WTC11 (cell line): ENCODE results near the gene OR10G6. TPM values are rescaled to one million over a fixed set of nuclear protein-coding genes. Genes with fewer than 3 reads are reported as not detected.

ENCODE experiments used
- ATAC-seq: fragments of 200-7000 bp; cut with Tn5 transposase; 2 replicates; pipeline ENCODE4 v1.10.0; 2021; ENCODE audit warnings: mild to moderate bottlenecking, moderate library complexity
- CTCF ChIA-PET: fragments of 300-600 bp; sonication (Branson Sonifier 250); formaldehyde crosslinking; loops from one replicate; lab custom pipeline; 2021; ENCODE audit warnings: antibody characterized with exemption; lab: Charles Lee
- POLR2A ChIA-PET: fragments of 350-600 bp; sonication (Branson Sonifier 250); formaldehyde crosslinking; loops from one replicate; lab custom pipeline; 2021; ENCODE audit warnings: antibody characterized with exemption; lab: Charles Lee
- DNase-seq: peaks from one replicate; pipeline ENCODE4 v3.0.0; 2021; ENCODE audit warnings: low spot score
- H3K27ac Mint-ChIP-seq: 2 replicates; pipeline ENCODE4 v1.8.0; 2021; ENCODE audit warnings: mixed read lengths
- H3K27me3 Mint-ChIP-seq: 2 replicates; pipeline ENCODE4 v1.8.0; 2021; ENCODE audit warnings: low read depth, mild to moderate bottlenecking, moderate library complexity, mixed read lengths
- H3K36me3 Mint-ChIP-seq: 2 replicates; pipeline ENCODE4 v1.8.0; 2021; ENCODE audit warnings: mixed read lengths
- H3K4me1 Mint-ChIP-seq: 2 replicates; pipeline ENCODE4 v1.8.0; 2022; ENCODE audit warnings: mixed read lengths
- H3K4me3 Mint-ChIP-seq: 2 replicates; pipeline ENCODE4 v1.8.0; 2021; ENCODE audit warnings: mild to moderate bottlenecking, moderate library complexity, mixed read lengths
- H3K9me3 Mint-ChIP-seq: 2 replicates; pipeline ENCODE4 v1.8.0; 2021; ENCODE audit warnings: mixed read lengths
- ATF1 ChIP-seq: sonication (generic); formaldehyde crosslinking; IDR thresholded peaks from 2 replicates; pipeline ENCODE4 v1.8.1; 2023; ENCODE audit warnings: mild to moderate bottlenecking, moderate library complexity, missing genetic modification reagents
- CBFB ChIP-seq: sonication (generic); formaldehyde crosslinking; IDR thresholded peaks from 2 replicates; pipeline ENCODE4 v1.8.1; 2022; ENCODE audit warnings: mild to moderate bottlenecking, low read depth, missing genetic modification reagents
- CREM ChIP-seq: sonication (generic); formaldehyde crosslinking; IDR thresholded peaks from 2 replicates; pipeline ENCODE4 v1.8.1; 2022; ENCODE audit warnings: mild to moderate bottlenecking, missing genetic modification reagents, moderate library complexity
- ELF4 ChIP-seq: sonication (generic); formaldehyde crosslinking; IDR thresholded peaks from 2 replicates; pipeline ENCODE4 v1.8.1; 2022; ENCODE audit warnings: low read depth, mild to moderate bottlenecking, moderate library complexity, missing genetic modification reagents
- ESRRA ChIP-seq: sonication (generic); formaldehyde crosslinking; IDR thresholded peaks from 2 replicates; pipeline ENCODE4 v1.8.1; 2022; ENCODE audit warnings: mild to moderate bottlenecking, missing genetic modification reagents, borderline replicate concordance
- GABPB1 ChIP-seq: sonication (generic); formaldehyde crosslinking; IDR thresholded peaks from 2 replicates; pipeline ENCODE4 v1.8.1; 2023; ENCODE audit warnings: mild to moderate bottlenecking, missing genetic modification reagents
- HMGXB4 ChIP-seq: sonication (generic); formaldehyde crosslinking; IDR thresholded peaks from 2 replicates; pipeline ENCODE4 v1.8.1; 2023; ENCODE audit warnings: mild to moderate bottlenecking, moderate library complexity, missing genetic modification reagents
- IRF2 ChIP-seq: sonication (generic); formaldehyde crosslinking; IDR thresholded peaks from 2 replicates; pipeline ENCODE4 v1.8.0; 2022; ENCODE audit warnings: low read depth, missing genetic modification reagents, borderline replicate concordance
- KAT7 ChIP-seq: sonication (generic); formaldehyde crosslinking; IDR thresholded peaks from 2 replicates; pipeline ENCODE4 v1.8.1; 2023; ENCODE audit warnings: missing genetic modification reagents, mild to moderate bottlenecking, borderline replicate concordance
- NR3C1 ChIP-seq: sonication (generic); formaldehyde crosslinking; conservative IDR thresholded peaks from 2 replicates; pipeline ENCODE4 v1.8.1; 2023; ENCODE audit warnings: low read depth, mild to moderate bottlenecking, missing genetic modification reagents
- SMAD3 ChIP-seq: sonication (generic); formaldehyde crosslinking; IDR thresholded peaks from 2 replicates; pipeline ENCODE4 v1.8.0; 2022; ENCODE audit warnings: missing genetic modification reagents, mild to moderate bottlenecking, borderline replicate concordance
- TEAD4 ChIP-seq: sonication (generic); formaldehyde crosslinking; IDR thresholded peaks from 2 replicates; pipeline ENCODE4 v1.8.0; 2022; ENCODE audit warnings: mild to moderate bottlenecking, missing genetic modification reagents
- TP53 ChIP-seq: sonication (generic); formaldehyde crosslinking; IDR thresholded peaks from 2 replicates; pipeline ENCODE4 v1.8.1; 2023; ENCODE audit warnings: mild to moderate bottlenecking, missing genetic modification reagents
- ZNF263 ChIP-seq: sonication (generic); formaldehyde crosslinking; IDR thresholded peaks from 2 replicates; pipeline ENCODE4 v1.8.1; 2022; ENCODE audit warnings: low read depth, mild to moderate bottlenecking, moderate library complexity, missing genetic modification reagents
- ZNF416 ChIP-seq: fragments of 250-450 bp; sonication (Bioruptor Pico); IDR thresholded peaks from 2 replicates; pipeline ENCODE4 v1.9.0; 2021; ENCODE audit warnings: mild to moderate bottlenecking, inconsistent platforms
- ZNF423 ChIP-seq: fragments of 250-450 bp; sonication (Bioruptor Pico); IDR thresholded peaks from 2 replicates; pipeline ENCODE4 v2.1.2; 2022; ENCODE audit warnings: mild to moderate bottlenecking, moderate library complexity
- total RNA-seq: library from RNA; stranded (reverse); gene quantifications from 3 replicates; pipeline ENCODE4 v1.2.3, GENCODE V29; 2021
- TF ChIP-seq, protein P1 (sequence below): fragments of 250-450 bp; sonication (Bioruptor Pico); IDR thresholded peaks from 2 replicates; pipeline ENCODE4 v1.8.0; 2021; ENCODE audit warnings: mild to moderate bottlenecking
- TF ChIP-seq, protein P2 (sequence below): sonication (generic); formaldehyde crosslinking; IDR thresholded peaks from 2 replicates; pipeline ENCODE4 v1.8.1; 2022; ENCODE audit warnings: mild to moderate bottlenecking, missing genetic modification reagents, moderate library complexity, borderline replicate concordance
- TF ChIP-seq, protein P3 (sequence below): sonication (generic); formaldehyde crosslinking; IDR thresholded peaks from 2 replicates; pipeline ENCODE4 v1.8.0; 2023; ENCODE audit warnings: missing genetic modification reagents, mild to moderate bottlenecking, borderline replicate concordance
- TF ChIP-seq, protein P4 (sequence below): sonication (generic); formaldehyde crosslinking; IDR thresholded peaks from 2 replicates; pipeline ENCODE4 v1.8.0; 2023; ENCODE audit warnings: missing genetic modification reagents

The OR10G6 gene
- total RNA-seq, 1 experiment from 2014 or later: not detected

- H3K36me3 Mint-ChIP-seq: no peaks in the 10 kb centered on the region
- ATAC-seq: no peak
These were observed 48.5 kb upstream of the OR10G6 start for GRCh38 chr11:124043420-124043819.

GRCh38 chr11:124041254-124041653 is 46.3 kb upstream of the OR10G6 start, which contains the start of gene OR10G7:
OR10G7 (minus strand) TSS chr11:124041325; CDS start chr11:124039001, 2,324 bp downstream.
- Mint-ChIP-seq H3K4me1 (peaks cover 7% of the 10 kb centered on the region), H3K9me3 (no peaks in the 10 kb centered on the region), H3K4me3 (no peak within 1 kb of the TSS), H3K36me3 (no peaks in the 10 kb centered on the region), H3K27ac (no peak within 1 kb of the TSS), H3K27me3 (no peaks in the 10 kb centered on the region)
- peak; percentile 57 for ATAC-seq
- DNase-seq: no peak
- POLR2A ChIA-PET: no interaction called here
- CTCF ChIA-PET: interaction anchor here (1.0 kb wide), 1 partner anchor 30 kb away, joined by 4 read pairs; no protein-coding TSS in a partner anchor
- TF ChIP-seq TP53 (CRISPR knock-in tag): no peak
- TF ChIP-seq, protein P1, sequence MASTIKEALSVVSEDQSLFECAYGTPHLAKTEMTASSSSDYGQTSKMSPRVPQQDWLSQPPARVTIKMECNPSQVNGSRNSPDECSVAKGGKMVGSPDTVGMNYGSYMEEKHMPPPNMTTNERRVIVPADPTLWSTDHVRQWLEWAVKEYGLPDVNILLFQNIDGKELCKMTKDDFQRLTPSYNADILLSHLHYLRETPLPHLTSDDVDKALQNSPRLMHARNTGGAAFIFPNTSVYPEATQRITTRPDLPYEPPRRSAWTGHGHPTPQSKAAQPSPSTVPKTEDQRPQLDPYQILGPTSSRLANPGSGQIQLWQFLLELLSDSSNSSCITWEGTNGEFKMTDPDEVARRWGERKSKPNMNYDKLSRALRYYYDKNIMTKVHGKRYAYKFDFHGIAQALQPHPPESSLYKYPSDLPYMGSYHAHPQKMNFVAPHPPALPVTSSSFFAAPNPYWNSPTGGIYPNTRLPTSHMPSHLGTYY: no peak
- no peak for TF ChIP-seq CBFB
- TF ChIP-seq ATF1 (CRISPR knock-in tag): no peak
- no peak for TF ChIP-seq ESRRA (CRISPR knock-in tag)
- no peak for TF ChIP-seq ZNF263 (CRISPR knock-in tag)

More at GRCh38 chr11:124043420-124043819, 48.5 kb upstream of the OR10G6 start:
- ChIA-PET POLR2A (no interaction called here), CTCF (no interaction called here)
- TF ChIP-seq ZNF416 (CRISPR knock-in tag): no peak
- no peak for TF ChIP-seq SMAD3 (CRISPR knock-in tag)
- no peak for TF ChIP-seq ESRRA (CRISPR knock-in tag)
- no peak for TF ChIP-seq ZNF423 (CRISPR knock-in tag)
- no peak for TF ChIP-seq IRF2
- Mint-ChIP-seq H3K4me1 (peaks cover 7% of the 10 kb centered on the region), H3K4me3 (no peak overlapping the region), H3K27ac (no peak overlapping the region), H3K9me3 (no peaks in the 10 kb centered on the region), H3K27me3 (no peaks in the 10 kb centered on the region)
- no peak for DNase-seq

- Mint-ChIP-seq H3K27me3 (no peaks in the 10 kb centered on the region), H3K9me3 (no peaks in the 10 kb centered on the region), H3K27ac (no peak overlapping the region), H3K4me1 (peaks cover 7% of the 10 kb centered on the region), H3K4me3 (no peak overlapping the region), H3K36me3 (no peaks in the 10 kb centered on the region)
- CTCF ChIA-PET: interaction anchor here (1.2 kb wide), 1 partner anchor 30 kb away, joined by 3 read pairs; no protein-coding TSS in a partner anchor
- no peak for DNase-seq
- POLR2A ChIA-PET: no interaction called here
- ATAC-seq: peak; percentile 51; the same call in 1 of the 2 replicates
- TF ChIP-seq, protein P2, sequence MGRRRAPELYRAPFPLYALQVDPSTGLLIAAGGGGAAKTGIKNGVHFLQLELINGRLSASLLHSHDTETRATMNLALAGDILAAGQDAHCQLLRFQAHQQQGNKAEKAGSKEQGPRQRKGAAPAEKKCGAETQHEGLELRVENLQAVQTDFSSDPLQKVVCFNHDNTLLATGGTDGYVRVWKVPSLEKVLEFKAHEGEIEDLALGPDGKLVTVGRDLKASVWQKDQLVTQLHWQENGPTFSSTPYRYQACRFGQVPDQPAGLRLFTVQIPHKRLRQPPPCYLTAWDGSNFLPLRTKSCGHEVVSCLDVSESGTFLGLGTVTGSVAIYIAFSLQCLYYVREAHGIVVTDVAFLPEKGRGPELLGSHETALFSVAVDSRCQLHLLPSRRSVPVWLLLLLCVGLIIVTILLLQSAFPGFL (CRISPR knock-in tag): no peak
- TF ChIP-seq HMGXB4 (no peak), KAT7 (CRISPR knock-in tag) (no peak), ELF4 (CRISPR knock-in tag) (no peak), ZNF423 (CRISPR knock-in tag) (no peak), NR3C1 (no peak), ZNF416 (CRISPR knock-in tag) (no peak), TEAD4 (no peak), GABPB1 (CRISPR knock-in tag) (no peak), CREM (CRISPR knock-in tag) (no peak)
- TF ChIP-seq, protein P1: no peak
- TF ChIP-seq, protein P3, sequence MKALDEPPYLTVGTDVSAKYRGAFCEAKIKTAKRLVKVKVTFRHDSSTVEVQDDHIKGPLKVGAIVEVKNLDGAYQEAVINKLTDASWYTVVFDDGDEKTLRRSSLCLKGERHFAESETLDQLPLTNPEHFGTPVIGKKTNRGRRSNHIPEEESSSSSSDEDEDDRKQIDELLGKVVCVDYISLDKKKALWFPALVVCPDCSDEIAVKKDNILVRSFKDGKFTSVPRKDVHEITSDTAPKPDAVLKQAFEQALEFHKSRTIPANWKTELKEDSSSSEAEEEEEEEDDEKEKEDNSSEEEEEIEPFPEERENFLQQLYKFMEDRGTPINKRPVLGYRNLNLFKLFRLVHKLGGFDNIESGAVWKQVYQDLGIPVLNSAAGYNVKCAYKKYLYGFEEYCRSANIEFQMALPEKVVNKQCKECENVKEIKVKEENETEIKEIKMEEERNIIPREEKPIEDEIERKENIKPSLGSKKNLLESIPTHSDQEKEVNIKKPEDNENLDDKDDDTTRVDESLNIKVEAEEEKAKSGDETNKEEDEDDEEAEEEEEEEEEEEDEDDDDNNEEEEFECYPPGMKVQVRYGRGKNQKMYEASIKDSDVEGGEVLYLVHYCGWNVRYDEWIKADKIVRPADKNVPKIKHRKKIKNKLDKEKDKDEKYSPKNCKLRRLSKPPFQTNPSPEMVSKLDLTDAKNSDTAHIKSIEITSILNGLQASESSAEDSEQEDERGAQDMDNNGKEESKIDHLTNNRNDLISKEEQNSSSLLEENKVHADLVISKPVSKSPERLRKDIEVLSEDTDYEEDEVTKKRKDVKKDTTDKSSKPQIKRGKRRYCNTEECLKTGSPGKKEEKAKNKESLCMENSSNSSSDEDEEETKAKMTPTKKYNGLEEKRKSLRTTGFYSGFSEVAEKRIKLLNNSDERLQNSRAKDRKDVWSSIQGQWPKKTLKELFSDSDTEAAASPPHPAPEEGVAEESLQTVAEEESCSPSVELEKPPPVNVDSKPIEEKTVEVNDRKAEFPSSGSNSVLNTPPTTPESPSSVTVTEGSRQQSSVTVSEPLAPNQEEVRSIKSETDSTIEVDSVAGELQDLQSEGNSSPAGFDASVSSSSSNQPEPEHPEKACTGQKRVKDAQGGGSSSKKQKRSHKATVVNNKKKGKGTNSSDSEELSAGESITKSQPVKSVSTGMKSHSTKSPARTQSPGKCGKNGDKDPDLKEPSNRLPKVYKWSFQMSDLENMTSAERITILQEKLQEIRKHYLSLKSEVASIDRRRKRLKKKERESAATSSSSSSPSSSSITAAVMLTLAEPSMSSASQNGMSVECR (CRISPR knock-in tag): no peak
- TF ChIP-seq, protein P4, sequence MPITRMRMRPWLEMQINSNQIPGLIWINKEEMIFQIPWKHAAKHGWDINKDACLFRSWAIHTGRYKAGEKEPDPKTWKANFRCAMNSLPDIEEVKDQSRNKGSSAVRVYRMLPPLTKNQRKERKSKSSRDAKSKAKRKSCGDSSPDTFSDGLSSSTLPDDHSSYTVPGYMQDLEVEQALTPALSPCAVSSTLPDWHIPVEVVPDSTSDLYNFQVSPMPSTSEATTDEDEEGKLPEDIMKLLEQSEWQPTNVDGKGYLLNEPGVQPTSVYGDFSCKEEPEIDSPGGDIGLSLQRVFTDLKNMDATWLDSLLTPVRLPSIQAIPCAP: no peak
These were observed 44.6 kb upstream of the OR10G6 start for GRCh38 chr11:124039557-124039956.
